Measurements from ENCODE around the gene NR2C1. TPM values are rescaled to one million over a fixed set of nuclear protein-coding genes. Genes with fewer than 3 reads are reported as not detected.

The NR2C1 gene
- total RNA-seq, 1 donor, result 25.4 TPM

GRCh38 chr12:95085612-95086011 lies 12.2 kb upstream of the NR2C1 start:
- no peak for TF ChIP-seq CTCF (IDR thresholded peaks at IDR 0.05; ENCODE audit: insufficient read depth, low read length)
- H3K4me3 ChIP-seq (ENCODE audit: low read depth, low read length), result no peak overlapping the region
- DNase-seq (ENCODE audit: low read depth), result no peak

DNA sequence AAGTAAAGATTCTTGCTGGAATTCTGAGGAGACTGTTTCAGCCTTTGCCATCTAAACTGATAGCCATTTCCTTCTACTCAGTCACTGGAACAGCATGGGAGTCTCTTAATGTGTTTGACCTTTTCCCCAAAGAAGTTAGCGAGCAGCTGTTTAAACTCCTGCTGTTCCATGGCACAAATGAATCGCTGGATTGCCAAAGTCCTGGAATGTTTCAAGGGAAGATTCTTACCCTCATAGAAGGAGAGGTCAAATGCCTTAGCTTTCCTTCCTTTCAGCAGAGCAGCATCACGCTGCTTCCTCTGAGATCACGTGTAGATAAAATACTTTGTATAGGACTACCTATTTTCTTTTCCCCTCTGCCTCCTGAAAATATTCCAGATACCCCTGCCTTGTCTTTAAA lies 10.5 kb upstream of the NR2C1 start:
- TF ChIP-seq CTCF (IDR thresholded peaks at IDR 0.05; ENCODE audit: insufficient read depth, low read length), result no peak
- no peak overlapping the region for H3K4me3 ChIP-seq (ENCODE audit: low read depth, low read length)
- DNase-seq (ENCODE audit: low read depth), result peak; percentile 90

DNA sequence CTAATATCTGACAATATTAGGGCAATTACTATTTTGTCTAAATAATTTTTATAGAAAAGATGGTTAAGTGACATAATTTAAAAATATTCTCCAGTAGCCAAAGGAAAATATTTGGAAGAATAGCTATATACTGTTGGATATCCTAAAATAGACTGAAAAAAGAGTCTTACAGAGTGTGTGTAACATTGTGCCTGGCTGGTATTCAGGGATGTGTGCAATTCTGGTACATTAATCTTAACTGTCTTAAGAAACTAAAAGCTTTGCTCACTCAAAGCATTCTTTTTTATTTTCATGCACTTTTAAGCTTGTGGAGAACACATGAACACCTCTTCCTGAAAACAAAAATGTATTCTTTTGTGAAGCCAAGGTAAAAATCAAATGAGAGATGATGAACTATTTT lies 10.1 kb upstream of the NR2C1 start:
- H3K4me3 ChIP-seq (ENCODE audit: low read depth, low read length), result no peak overlapping the region
- TF ChIP-seq CTCF (IDR thresholded peaks at IDR 0.05; ENCODE audit: insufficient read depth, low read length), result no peak
- peak; percentile 78 for DNase-seq (ENCODE audit: low read depth)

GRCh38 chr12:95077341-95077740 lies 3.9 kb upstream of the NR2C1 start:
- H3K4me3 ChIP-seq (ENCODE audit: low read depth, low read length), result no peak overlapping the region
- TF ChIP-seq CTCF (IDR thresholded peaks at IDR 0.05; ENCODE audit: insufficient read depth, low read length), result no peak
- DNase-seq (ENCODE audit: low read depth), result peak; percentile 91

- DNase-seq (ENCODE audit: low read depth), result peak; percentile 79
- H3K4me3 ChIP-seq (ENCODE audit: low read depth, low read length), result peak overlapping the region; percentile 22
- no peak for TF ChIP-seq CTCF (IDR thresholded peaks at IDR 0.05; ENCODE audit: insufficient read depth, low read length)
These were observed 1.3 kb upstream of the NR2C1 start for GRCh38 chr12:95074766-95075165.

- H3K4me3 ChIP-seq (ENCODE audit: low read depth, low read length), result peak overlapping the region; percentile 83
- no peak for DNase-seq (ENCODE audit: low read depth)
These were observed 491 bp upstream of the NR2C1 start for GRCh38 chr12:95073698-95074520.

More at GRCh38 chr12:95073698-95074520, 491 bp upstream of the NR2C1 start:
- peak; percentile 86 for TF ChIP-seq CTCF (IDR thresholded peaks at IDR 0.05; ENCODE audit: insufficient read depth, low read length)
